Hindlimb muscle (tissue), 1 donor: Measurements from ENCODE around the gene AAMP. TPM values are rescaled to one million over a fixed set of nuclear protein-coding genes. Genes with fewer than 3 reads are reported as not detected.

Experiments used
- DNase-seq: peaks from one replicate; pipeline ENCODE4 v3.0.0-alpha.2; 2013
- polyA plus RNA-seq: library from polyadenylated mRNA; unstranded; fragments of 120-200 nt; gene quantifications from one replicate; pipeline ENCODE4 v1.2.1, GENCODE V29; 2013; ENCODE audit not compliant: insufficient read length

Gene AAMP
- polyA plus RNA-seq, 1 donor: 107 TPM

DNA sequence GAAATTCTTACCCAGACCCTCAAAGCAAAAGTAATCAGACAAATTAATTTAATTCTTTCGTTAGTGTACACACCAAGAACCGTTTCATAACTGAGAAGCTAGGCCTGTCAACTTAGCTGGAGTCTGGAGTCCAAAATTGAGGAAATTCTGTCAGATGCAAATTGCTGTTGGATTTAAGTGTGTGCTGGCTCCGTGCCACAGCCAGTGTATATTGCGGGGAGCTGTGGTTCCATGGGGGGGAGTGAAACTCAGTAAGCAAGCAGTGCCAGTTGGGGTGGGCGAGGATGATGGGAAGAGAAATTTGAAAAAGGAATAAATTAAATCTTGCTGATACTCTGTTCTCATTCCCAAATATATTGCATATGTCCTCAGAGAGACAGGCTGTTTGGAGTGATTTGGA lies 48.9 kb downstream of the AAMP start:
- no peak for DNase-seq

DNA sequence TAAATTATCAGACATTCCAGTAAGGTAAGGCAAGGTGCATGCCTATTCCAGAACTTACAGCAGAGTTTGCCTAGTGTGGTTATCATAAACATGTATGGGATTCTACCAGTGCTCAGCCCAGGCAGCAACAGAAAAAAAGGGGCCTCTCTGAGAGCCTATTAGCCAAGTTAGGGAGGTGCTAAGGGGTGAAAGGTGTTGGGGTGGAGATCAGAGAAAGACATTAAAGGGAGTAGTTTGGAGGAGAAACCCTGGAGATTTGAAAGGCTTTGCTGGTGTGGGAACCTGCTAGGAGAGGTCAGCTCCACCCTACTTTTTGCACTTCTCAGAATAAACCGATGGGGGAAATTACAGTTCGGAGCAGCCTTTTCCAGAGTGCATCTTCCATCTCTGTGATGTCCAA lies 50.0 kb downstream of the AAMP start:
- DNase-seq: no peak

DNA sequence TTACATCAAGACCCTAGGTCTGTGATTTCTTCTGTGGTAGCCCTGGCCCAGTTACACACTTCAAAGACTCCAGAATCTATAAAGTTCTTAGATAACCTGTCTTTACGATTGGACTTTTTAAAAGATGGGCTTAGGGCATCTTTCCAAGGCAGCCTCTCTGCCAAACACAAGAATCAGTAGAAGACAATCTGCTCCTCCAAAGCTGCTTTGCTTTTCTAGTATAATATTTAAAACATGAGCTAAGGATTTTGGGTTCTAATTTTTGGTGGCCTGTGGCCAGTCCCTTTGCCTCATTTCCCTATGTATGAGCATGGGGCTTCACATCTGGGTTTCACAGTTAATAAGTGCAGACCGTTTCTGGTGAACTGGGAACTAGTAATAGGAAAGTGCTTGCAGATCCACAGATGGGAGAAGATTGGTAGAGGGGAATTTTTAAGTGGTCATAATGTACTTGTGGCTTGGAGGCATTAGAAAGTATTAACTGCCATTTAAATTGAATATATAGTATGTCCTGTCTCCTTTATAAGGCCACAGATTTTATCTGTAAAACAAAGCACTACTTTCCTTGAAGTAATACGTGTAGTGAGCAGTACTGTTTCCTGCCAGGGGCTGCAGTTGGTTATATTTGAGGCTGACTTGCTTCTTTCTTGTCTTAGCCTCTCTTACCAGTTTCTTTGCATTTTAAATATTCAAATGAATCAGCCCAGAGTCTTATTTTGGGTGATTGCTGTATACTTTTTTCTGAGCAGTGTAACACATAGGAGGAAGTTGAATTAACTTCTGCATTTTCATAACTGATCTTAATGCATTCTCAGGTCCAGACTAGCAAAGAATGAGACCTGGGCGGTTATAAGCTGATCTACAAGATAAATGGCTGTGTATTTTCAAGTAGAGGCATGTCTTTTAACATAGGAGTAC lies 51.4 kb downstream of the AAMP start:
- no peak for DNase-seq

GRCh38 chr2:218217360-218218267 lies 52.3 kb downstream of the AAMP start:
- DNase-seq: no peak

DNA sequence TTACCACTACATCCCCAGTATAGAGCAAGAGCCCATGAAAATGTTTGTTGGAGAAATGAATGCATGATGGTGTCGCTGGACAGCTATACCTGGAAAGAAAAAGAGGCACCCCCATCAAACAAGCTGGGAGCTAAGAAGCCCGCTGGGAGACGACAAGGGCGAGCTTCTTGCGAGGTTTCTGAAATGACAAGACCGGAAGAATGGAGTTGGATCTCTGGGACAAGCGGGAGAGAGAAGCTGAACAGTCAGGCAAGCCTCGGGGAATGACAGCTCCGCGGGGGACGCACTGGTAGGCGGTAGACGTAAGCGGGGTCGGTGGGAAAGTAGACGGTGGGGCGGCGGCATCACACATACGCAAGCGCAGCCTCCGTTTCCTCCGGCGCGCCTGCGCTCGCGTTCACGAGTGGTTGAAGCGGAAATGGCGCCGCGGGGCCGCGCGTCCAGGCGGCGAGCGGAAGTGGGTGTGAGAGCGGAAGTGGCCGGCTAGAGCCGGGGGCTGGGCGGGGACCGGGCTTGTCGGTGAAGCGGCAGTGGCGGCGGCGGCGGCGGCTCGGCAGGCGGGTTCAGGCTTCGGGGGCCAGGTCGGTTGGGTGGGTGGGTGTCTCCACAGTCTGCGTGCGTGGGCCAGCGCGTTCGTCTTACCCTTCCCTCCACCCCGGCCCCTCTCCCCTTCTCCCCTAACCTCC lies 53.1 kb downstream of the AAMP start, which contains the start of gene ARPC2:
Gene ARPC2, plus strand, starts transcription at position 516 of the 686 bp plus-strand sequence. CDS start 282 bp downstream, outside the sequence.
- peak; percentile 98 for DNase-seq

DNA sequence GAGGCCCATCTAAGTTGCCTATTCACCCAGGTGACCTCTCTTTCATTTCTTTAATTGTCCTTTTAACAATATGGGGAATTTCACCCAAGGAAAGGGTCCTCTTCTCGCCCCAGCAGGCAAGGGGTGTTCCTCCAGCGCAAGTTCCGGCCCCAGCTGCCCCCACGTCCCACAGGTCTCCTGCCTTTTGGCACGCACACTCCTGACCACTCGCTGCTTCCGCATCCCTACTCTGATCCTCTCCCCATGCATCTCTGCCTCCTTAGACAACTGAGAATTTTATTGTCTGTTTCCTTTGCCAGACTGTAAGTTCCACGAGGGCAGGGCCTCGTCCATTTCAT lies 53.6 kb downstream of the AAMP start:
- DNase-seq: peak; percentile 29

Other genes starting within 250 kb of the AAMP start
- gene RUFY4, start 200.9 kb downstream of the AAMP start, polyA plus RNA-seq: 0.13 TPM
- 0.18 TPM for gene CXCR2, start 144.1 kb downstream of the AAMP start, polyA plus RNA-seq
- gene CXCR1, start 103.2 kb downstream of the AAMP start, polyA plus RNA-seq: not detected
- gene ARPC2, start 52.9 kb downstream of the AAMP start, polyA plus RNA-seq: 212 TPM
- gene GPBAR1, start 9.1 kb downstream of the AAMP start, polyA plus RNA-seq: 2.0 TPM
- 50.1 TPM for gene PNKD, start 382 bp upstream of the AAMP start, polyA plus RNA-seq
- gene TMBIM1, start 22.4 kb upstream of the AAMP start, polyA plus RNA-seq: 85.4 TPM
- not detected for gene CATIP, start 86.7 kb upstream of the AAMP start, polyA plus RNA-seq
- gene SLC11A1, start 112.1 kb upstream of the AAMP start, polyA plus RNA-seq: 1.7 TPM
- gene CTDSP1, start 129.7 kb upstream of the AAMP start, polyA plus RNA-seq: 105 TPM
- 0.09 TPM for gene VIL1, start 149.0 kb upstream of the AAMP start, polyA plus RNA-seq